Lung microvascular endothelial cell (primary cell): ENCODE data around the gene G6PC2. TPM values are rescaled to one million over a fixed set of nuclear protein-coding genes. Genes with fewer than 3 reads are reported as not detected.
"Not testable (repeated sequence)": the region's sequence is repeated elsewhere in the genome, so short reads cannot be mapped to it uniquely, and the experiment has no call there.

Source experiments
- DNase-seq, 2 donors: peaks; one replicate each; pipeline versions ENCODE4 v3.0.0 to v3.0.0-alpha.2; 2010; ENCODE audit warnings: low read depth in 2 of 2
- total RNA-seq: library from RNA; depleted of rRNA; stranded (reverse); fragments of >200 nt; gene quantifications from 2 replicates; pipeline ENCODE4 v1.2.1, GENCODE V29; 2014

Gene G6PC2
- total RNA-seq, 1 donor from 2014 or later: not detected

DNA sequence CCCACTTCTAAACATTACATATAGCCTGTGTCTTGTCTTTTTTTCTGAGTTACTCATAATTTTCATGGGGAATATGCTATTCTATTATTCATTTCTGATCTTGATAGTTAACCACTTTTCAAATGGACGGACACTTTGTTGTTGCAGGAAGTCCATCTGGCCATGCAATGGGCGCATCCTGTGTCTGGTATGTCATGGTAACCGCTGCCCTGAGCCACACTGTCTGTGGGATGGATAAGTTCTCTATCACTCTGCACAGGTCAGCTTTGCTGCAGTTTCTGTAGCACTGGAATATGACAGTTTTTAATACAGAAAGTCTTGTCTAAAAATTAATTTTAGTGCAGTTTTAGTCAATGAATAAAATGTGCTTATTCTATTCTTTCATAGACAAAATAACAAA, 3.3 kb downstream of the G6PC2 start:
- no peak for DNase-seq

DNA sequence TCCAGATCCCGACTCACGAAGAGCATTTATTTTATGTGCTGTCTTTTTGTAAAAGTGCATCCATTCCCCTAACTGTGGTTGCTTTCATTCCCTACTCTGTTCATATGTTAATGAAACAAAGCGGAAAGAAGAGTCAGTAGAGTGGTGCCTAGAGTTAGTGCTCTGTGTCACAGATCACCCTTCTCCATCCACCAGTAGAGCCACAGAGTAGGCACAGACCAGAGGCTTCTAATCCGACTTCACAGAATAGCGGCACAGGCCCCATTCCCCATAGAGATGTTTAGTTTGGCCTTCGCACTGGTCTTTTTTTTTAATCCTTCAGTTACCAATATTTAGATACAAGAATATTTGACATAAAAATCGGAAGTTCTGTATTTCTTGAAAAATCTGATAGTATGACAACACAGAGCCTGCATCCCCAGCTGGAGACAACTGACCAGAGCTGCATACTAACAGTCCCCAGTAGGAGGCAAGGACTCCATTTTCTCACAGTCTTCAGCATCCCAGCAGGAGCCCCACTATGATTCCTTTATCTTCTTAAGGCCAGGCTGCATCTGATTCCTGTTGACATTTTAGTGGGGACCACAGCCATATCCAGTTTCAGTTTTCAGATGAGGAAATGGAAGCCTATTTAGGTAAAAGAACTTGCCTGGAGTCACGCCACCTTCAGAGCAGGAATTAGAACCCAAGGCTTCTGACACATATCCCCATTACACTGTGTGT, 7.0 kb downstream of the G6PC2 start:
- no peak for DNase-seq

DNA sequence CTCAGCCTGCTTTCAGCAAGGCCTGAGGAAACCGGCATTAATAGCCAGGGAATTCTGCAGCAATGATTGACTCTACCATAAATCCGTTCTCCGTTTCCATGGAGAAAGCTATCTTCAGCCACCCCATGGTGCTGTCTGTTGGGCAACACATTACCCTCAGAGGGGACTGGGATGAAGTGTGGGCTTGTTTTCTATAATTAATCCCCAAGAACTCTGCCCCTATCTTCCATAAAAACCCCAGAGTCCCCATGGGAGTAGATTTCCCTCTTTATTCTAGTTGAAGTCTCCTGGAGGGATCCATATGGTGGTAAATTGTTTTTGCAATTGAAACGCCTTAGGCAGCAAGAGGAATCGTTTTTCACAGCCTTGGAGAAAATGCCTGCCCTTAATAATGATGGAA, 9.2 kb downstream of the G6PC2 start:
- DNase-seq: no peak

DNA sequence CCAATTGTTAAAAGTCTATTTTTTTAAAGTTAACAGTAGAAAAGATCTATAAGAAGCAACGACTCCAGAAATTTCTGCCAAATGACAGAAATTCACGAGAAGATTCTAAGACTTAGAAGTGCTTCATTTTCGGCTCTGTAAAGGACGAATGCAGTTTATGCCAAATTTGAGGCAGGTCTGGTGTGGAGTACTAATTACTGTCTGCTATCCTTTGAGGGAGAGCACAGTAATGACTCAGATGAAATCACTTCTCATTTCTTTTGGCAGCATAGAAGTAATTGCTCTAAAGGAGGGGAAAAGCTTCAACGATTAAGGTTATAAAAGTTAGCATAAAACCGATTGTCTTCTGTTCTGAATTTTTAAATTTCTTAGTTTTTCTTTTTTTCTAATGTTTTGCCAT, 11.4 kb downstream of the G6PC2 start:
- no peak for DNase-seq

DNA sequence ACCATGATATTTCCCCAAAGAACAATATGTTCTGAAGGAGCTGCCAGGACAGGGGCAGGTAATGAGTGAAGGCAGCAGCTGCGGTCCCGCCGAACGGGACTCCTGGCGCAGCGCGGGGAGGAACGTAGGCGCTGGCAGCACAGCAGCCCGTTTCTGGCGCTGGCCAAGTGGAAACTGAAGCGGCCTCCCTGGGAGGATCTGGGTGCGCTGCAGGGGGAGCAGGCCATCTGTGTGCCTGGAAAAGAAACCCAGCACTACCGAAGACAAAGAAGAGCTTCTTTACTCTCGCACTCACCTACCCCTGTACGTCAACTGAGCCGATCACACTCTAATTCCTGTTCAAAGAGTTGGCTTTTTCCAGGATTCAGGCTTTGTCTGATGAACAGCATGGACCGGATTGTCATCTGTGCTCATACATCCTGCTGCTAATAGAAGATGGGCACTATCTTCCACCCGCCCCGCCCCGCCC, 11.8 kb downstream of the G6PC2 start:
- DNase-seq: peak; percentile 2 to 42

DNA sequence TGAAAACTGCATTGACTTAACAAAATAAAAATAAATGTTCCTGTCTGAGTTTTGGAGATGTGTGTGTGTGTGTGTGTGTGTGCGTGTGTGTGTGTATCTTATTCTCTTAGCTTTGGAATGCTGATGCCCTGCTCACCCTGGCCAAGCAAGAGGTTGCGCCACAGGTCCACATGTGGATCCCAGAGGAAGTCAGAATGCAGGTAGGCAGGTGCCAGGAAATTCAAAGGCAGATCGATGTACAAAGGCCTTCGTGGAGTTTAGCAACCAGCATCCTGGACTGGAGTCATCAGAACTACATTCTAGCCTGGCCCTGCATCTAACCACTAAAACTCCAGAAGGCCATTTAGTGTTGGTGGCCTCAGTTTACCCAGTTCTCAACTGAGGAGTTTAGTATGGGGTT, 12.4 kb downstream of the G6PC2 start:
- DNase-seq: no peak

DNA sequence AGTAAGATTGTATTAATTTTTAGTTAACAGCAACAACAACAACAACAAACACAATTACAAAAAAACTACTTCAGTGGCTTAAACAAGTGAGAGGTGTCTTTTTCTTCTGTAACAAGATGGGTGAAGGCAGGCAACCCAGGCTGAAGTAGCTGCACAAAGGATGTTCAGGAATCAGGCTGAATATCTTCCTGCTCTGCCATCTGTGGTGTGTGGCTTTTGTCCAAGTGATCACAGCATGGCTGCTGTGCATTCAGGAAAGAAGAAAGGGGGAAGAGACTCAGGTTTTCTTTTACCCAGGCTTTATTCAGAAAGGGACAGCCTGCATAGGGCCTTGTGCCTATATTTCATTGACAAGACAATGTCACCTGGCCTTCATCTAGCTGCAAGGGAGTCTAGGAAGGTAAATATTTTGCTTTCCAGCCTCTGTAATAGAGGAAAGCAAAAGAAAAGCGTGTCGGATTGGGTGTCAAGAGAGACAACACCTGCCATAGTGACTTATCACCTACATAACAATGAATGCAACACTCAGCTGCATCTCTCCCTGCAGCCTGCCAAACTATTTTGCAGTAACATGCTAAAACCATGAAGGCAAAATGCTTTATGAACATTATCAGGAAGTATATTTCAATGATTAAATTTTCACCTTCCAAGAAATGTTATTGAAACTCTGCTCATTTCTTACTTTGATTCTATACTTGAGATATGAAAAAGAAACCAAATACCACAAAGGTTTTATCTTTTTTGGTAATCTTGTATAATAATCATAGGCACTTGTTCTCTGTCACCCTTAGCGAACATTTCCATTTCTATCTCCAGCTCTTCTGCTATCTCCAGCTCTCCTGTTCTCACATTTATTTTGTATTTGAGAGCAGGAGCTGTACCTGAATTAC, 14.6 kb downstream of the G6PC2 start:
- DNase-seq: no peak

DNA sequence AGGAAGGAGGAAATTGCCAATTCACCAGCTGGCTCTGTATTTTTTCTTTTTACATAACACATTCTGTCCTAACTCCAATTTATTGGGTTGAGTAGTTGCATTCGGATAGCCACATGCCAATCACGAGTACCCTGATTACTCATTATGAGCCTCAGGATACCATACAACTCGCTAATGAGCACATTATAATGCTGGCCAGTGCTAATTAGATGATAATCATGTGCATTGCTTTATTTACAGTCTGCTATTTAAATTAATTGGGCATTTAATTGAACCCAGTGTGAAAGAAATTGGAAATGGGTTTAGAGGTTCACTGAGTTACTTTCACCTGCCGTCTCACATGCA, 15.2 kb downstream of the G6PC2 start:
- no peak for DNase-seq

DNA sequence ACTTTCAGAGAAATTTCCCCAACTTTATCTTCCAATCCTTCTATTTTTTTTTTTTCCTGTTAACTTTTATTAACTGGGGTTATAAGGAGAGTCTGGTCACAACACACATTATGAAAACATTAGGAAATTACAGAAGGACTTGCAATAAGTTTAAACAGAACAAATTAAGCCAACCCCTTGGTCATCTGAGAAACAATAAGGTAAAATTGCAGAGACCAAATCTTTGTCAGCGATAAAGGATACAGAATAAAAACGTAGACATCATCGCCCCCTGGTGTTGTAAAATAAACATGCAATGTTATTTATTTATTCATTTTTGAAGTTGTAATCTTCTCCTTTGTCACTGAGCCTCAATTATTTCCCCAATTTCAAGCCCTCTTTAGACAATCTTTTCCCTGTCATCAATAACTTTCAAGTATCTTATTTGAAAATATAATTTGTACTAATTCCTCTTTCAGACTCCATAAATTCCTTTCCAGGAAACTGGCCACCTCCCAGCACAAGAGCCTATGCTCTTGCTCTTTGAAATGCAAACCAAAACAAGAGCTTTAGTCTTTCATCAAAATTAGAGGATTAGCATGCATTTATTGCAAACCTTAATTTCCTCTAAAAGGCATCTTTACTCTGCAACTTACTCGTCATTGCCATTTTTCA, 19.5 kb downstream of the G6PC2 start:
- DNase-seq: peak; percentile 30 to 61

DNA sequence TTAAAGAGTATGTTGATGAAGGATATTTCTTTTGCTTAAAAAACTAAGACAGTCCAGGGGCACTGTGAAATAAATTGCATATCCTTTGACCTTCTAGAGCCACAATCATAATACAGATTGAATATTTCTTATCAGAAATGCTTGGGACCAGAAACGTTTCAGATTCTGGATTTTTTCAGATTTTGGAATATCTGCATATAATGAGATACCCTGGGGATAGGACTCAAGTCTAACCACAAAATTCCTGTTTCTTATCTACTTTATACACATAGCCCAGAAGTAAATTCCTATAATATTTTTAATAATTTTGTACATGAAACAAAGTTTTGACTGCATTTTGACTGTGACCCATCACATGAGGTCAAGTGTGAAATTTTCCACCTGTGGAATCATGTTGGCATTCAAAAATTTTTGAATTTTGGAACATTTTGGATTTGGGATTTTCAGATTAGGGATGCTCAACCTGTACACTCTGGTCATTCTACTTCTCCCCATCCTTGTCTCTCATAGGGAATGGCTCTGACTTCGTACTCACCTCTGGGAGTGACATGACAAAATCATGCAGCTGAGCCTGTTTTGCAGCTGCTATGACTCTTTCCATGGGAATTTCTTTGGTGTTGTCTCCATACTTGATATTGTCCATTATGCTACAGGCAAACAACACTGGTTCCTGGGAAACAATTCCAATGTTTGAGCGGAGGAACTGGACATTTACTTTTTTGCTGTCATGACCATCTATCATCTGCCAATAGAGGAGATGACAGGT, 25.7 kb downstream of the G6PC2 start:
- DNase-seq: no peak

DNA sequence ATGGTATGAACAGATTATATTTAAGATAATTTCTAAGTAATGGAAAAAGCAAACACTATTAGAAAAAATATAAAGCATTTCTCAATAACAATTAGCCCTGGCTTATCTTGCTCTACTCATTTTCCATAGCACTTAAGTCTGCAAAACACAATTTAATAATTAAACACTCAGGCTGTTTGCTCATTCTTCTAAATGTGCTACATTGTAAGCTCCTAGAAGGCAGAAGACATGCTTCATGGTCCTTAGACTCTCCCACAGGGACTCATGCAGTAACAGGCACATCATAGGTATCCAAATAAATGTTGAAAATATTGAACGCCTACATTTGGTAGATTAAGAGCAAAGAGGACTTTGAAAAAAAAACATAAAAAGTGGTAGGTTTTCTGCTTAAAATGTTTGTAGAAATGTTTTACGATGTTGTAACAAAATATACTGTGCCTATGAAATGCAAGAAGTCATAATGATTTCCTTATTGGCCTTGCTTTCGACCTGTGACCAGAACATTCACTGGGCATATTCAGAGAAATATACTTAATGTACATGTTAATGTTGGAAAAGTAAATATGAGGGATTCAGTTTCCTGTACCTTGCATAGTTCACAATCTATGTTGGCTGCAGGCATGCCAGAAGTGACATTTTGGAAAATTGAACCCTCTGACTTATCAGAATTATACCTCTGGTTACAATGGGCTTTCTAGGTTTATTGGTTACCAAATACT, 27.2 kb downstream of the G6PC2 start:
- DNase-seq: no peak

DNA sequence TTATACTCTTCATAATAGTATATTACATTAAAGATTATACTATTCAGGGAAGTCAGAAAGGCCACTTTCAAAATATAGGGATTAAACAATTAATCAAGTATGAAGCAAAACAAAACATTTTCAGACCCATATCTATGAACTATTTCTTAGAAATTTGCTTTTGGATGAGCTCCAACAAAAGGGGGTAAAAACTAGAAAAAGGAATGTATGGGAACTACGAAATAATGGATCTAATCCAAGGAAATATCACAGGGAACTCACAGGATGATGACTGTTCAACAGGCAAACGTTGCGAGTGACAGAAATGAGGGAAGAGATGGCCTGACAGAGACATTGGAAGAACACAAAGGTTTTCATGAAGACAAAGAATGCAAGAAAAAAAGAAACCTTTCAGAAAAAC, 27.9 kb downstream of the G6PC2 start:
- DNase-seq: no peak

DNA sequence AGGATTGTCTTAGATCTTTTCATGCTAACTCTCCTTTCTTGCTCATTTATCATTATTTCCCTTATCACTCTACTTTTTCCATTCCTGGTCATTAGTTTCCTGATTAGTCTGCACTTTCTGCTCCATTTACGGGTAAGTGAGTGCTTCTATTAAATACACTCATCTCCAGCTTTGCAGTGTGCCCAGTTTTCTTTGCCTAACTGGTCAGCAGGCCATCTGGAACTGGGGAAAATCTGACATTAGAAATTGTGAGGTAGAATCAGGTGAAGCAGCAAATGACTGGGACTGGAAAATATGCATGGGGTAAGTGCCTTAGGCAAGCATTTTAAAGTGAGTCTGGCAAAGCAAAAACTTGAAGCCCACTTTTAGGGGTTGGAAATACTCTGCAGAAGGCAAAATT, 29.2 kb downstream of the G6PC2 start:
- DNase-seq: no peak

DNA sequence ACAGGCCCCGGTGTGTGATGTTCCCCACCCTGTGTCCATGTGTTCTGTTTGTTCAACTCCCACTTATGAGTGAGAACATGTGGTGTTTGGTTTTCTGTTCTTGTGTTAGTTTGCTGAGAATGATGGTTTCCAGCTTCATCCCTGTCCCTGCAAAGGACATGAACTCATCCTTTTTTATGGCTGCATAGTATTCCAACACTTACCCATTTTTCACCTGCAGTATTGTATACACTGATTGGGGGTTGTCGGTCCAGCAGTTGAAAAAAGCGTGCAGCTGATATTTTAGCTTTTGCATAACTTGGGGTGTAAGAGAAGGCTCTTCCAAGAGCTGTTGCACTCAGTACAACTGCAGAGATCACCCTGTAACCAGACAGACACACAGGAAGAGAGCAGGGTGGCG, 31.1 kb downstream of the G6PC2 start:
- not testable (repeated sequence) for DNase-seq

DNA sequence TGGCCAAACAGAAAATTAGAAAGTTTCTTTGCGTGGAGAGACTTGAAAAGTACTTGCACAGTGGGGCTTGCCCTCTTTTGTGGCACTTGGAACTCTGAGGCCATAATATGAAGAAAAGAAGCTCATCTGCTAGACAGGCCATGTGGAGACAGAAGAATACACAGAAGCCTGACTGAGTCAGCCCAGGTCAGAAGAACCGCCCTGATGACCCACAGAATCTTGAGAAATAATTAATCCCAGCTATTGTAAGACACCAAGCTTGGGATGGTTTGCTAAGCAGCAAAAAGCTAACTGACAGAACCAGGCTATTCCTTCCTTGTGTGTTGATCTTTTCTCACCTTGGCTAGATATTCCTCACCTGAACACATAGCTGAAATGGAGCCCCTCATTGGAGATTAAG, 33.7 kb downstream of the G6PC2 start:
- no peak for DNase-seq

DNA sequence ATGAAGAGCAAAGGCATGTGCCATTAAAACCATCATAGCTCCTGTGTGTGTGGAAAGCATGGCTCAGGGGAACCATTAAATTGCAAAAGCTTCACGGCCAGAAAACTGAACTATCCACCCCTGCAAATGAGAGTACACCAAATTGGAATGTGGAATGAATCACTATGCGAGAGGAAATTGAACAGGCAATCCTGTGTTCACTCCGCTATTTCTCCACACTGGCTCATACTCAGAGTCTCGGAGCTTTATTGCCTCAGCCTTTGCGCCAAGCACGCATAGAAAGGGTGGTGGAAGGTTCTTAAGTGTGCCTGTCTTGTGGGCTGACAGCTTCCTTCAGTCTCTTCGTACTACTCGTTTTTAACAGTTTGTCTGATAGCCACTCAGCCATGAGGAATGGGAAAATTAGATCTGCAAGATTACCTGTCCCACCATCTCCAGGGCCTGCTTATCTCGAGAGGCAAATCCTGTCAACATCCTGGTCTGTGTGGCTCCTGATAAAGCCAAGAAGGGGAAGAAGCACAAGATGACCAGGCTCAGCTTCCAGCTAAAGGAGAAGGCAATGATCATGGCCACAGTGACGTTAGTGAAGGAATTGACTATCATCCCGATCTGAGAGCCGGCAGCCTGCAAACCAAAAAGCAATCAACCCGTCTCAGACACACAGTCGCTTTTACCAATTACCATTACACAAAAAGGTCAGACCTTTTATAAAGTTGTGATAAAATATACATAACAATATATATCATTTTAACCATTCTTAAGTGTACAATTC, 34.9 kb downstream of the G6PC2 start:
- no peak for DNase-seq

DNA sequence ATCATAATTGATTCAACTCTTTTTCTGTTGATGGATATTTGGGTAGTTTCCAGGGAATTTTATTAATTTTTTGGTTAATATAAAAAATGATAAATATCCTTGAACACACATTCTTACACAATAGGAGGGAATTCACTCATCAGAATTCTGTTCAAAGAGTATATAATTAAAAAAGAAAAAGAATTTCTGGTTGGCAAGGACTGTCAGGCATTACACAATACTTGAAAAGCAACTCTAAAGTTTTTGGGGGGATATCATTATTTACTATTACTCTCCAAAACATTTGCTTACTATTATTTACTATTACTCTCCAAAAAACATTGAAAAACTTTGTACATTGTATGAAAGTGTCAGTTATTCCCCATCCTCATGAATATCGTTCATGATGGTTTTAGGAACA, 38.0 kb downstream of the G6PC2 start:
- DNase-seq: no peak

DNA sequence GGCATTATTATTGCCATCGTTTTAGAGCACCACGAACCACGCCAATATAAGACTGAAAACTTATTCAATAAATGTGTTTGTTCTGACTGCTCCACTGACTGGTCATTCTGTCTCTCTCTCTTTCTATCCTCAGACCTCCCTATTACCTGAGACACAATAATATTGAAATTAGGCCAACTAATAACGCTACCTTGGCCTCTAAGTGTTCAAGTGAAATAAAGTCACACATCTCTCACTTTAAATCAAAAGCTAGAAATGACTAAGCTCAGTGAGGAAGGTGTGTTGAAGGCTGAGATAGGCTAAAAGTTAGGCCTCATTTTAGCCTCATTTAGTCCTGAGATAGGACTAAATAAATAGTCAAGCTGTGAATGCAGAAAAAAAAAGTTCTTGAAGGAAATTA, 38.8 kb downstream of the G6PC2 start:
- DNase-seq: no peak

DNA sequence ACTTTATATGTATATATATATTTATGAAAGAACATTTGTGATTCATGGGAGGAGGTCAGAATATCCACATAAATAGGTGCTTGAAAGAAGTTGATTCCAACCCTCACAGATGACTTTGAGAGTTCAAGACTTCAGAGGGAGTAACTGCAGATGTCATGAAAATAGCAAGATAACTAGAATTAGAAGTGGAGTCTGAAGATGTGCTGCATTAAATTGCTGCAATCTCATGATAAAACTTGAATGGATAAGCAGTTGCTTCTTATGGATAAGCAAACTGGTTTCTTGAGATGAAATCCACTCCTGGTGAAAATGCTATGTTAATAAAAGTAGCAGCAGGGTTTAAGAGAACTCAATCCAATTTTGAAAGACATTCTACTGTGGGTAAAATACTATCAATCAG, 40.2 kb downstream of the G6PC2 start:
- DNase-seq: no peak

DNA sequence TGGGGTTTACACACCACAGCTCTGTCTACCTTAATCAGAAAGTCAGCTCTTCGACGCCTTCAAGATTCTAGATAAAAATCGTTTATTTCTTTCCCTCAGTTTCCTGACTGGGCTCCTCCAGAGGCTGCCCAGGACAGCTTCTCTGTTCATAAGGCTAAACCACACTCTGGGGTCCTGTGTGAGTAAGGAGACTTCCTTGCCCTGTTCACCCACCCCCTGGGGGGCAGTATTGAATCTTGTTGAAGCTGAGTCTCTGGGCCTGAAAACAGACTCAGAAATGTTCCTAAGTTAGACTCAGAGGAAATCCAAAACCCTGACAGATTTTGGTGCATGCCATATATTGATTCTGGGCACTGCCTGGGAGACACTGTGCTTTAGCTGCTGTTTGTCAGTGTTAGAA, 43.0 kb downstream of the G6PC2 start:
- DNase-seq: no peak
